Neural progenitor cell (in vitro differentiated cells): ENCODE measurements around the gene HTR2B.

Experiments
- CTCF ChIP-seq: fragments of 200-600 bp; sonication (generic); IDR thresholded peaks from 2 replicates; pipeline ENCODE4 v1.5.1; 2017; ENCODE audit warnings: antibody characterized with exemption, mild to moderate bottlenecking
- EZH2 ChIP-seq: fragments of 200-600 bp; sonication (generic); IDR thresholded peaks from 2 replicates; pipeline ENCODE4 v1.6.1; 2017; ENCODE audit warnings: antibody characterized with exemption, mild to moderate bottlenecking, moderate library complexity
- EZH2phosphoT487 ChIP-seq: fragments of 200-600 bp; sonication (generic); IDR thresholded peaks from 2 replicates; pipeline ENCODE4 v1.6.1; 2017; ENCODE audit warnings: antibody characterized with exemption

DNA sequence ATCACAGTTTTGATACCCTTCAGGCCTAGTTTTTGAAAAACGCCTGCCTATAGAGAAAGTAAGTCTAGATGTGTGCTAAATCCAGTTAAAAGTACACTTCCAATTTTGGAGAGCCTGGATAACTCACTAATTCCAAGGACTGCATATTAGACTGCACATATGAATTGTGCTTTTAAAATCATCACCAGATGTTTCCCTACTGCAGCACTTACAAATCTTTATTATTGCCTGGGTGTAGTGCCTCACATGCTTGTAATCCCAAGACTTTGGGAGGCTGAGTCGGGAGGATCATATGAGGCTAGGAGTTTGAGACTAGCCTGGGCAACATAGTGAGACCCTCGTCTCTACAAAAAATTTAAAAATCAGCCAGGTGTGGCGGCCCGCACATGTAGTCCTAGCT lies 35.9 kb upstream of the HTR2B start:
- no peak for TF ChIP-seq CTCF
- TF ChIP-seq EZH2phosphoT487, result no peak
- TF ChIP-seq EZH2, result no peak
